Activated CD4-positive, alpha-beta T cell treated with anti-CD3 and anti-CD28 coated beads for 36 hours (primary cell): Measurements from ENCODE around the gene KCNMA1. TPM values are rescaled to one million over a fixed set of nuclear protein-coding genes. Genes with fewer than 3 reads are reported as not detected.

Experiments used
- ATAC-seq: fragments of 200-7000 bp; cut with Tn5 transposase; one replicate; pipeline ENCODE4 v1.10.0; 2021; ENCODE audit warnings: mild to moderate bottlenecking, moderate library complexity
- CTCF ChIA-PET: fragments of 350-600 bp; sonication (Branson Sonifier 250); formaldehyde crosslinking; loops from one replicate; lab custom pipeline; 2021; ENCODE audit warnings: antibody characterized with exemption; lab: Charles Lee
- POLR2A ChIA-PET: fragments of 350-600 bp; sonication (Branson Sonifier 250); formaldehyde crosslinking; loops from one replicate; lab custom pipeline; 2021; ENCODE audit warnings: antibody characterized with exemption, inconsistent platforms; lab: Charles Lee
- DNase-seq: peaks from one replicate; pipeline ENCODE4 v3.0.0-alpha.2; 2020
- H3K27ac Mint-ChIP-seq: one replicate; pipeline ENCODE4 v1.8.0; 2021; ENCODE audit warnings: mixed read lengths
- H3K27me3 Mint-ChIP-seq: one replicate; pipeline ENCODE4 v1.8.0; 2021; ENCODE audit warnings: mixed read lengths
- H3K36me3 Mint-ChIP-seq: one replicate; pipeline ENCODE4 v1.8.0; 2021; ENCODE audit warnings: low read depth, mixed read lengths
- H3K4me1 Mint-ChIP-seq: one replicate; pipeline ENCODE4 v1.8.0; 2021; ENCODE audit warnings: mixed read lengths
- H3K4me3 Mint-ChIP-seq: one replicate; pipeline ENCODE4 v1.8.0; 2021; ENCODE audit warnings: mild to moderate bottlenecking, moderate library complexity, mixed read lengths
- H3K9me3 Mint-ChIP-seq: one replicate; pipeline ENCODE4 v1.8.0; 2021; ENCODE audit warnings: low read depth, mixed read lengths
- intact Hi-C, 2 experiments: fragments of 100-400 bp; cut with DNase I in 1 of 2; cut with micrococcal nuclease in 1 of 2; formaldehyde crosslinking; loops; one replicate each; pipeline versions ENCODE4 v1.14.2 to v1.15.1; 2022 to 2024; cut with DNase I, micrococcal nuclease
- total RNA-seq, 2 experiments: library from RNA; stranded (reverse); gene quantifications; one replicate each; pipeline ENCODE4 v1.2.3, GENCODE V29; 2021

KCNMA1 gene
- total RNA-seq, 2 experiments from 2014 or later: 0.18 TPM; not detected in 1

DNA sequence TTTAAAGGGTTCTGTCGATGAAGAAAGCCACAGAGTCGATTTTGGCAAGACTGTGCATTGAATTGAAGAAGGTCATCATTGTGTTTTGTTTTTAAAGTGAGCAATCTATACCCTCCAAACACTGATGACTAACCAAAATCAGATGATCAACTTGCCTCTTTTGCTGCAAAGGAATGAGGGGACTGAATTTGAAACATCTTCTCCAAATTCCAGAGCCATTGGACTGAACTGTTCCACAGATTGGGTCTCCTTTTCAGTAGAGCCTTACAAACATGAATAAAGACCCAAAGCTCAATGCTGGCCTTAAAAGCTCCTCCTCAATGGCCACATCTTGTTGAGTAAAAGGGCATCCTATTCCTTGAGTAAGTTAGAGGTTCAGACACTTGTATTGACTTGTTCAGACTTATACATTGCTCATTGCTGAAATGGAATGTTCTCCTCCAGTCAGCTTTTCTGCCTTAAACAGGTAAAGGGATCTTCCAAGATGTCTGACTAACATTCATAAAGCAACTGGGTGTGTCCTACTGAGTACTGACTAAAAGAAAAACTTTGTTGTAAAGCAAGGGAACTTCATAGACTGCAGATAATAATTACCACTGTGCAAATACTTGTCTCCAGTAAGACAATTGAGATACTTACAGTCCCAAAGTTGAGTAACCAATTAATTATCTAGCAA lies 630.6 kb downstream of the KCNMA1 start:
- H3K27me3 Mint-ChIP-seq: peaks cover 2% of the 10 kb centered on the region
- no peaks in the 10 kb centered on the region for H3K36me3 Mint-ChIP-seq
- ChIA-PET CTCF (interaction anchor here (0.6 to 1.5 kb wide), 4 partner anchors 10 to 1230 kb away, joined by 3 to 4 read pairs (median 3); no protein-coding TSS in a partner anchor), POLR2A (no interaction called here)
- no peaks in the 10 kb centered on the region for H3K9me3 Mint-ChIP-seq
- ATAC-seq: peak; percentile 42
- intact Hi-C loops: no loop called here
- H3K4me3 Mint-ChIP-seq: no peak overlapping the region
- peaks cover 2% of the 10 kb centered on the region for H3K4me1 Mint-ChIP-seq
- H3K27ac Mint-ChIP-seq: no peak overlapping the region
- no peak for DNase-seq

DNA sequence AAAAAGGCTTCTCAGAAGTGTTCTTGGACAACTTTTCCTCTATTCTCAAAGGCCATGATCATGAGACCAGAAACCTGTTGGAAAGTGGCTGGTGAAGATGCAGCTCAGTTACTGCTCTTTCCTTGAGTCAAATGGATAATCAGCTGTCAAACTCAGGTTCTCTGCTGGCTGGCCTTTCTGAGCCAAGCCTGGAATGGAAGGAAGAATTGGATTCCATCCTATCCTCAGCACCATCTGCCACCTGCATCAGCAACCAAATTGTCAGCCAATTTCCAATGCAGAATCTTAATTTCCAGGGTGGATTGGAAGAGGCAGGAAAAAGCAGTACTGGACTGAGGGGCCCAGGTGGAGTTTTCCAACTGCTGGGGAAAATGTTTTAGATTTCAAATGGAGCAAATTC lies 631.7 kb downstream of the KCNMA1 start:
- DNase-seq (no peak), ATAC-seq (no peak)
- Mint-ChIP-seq H3K4me1 (peaks cover 2% of the 10 kb centered on the region), H3K9me3 (no peaks in the 10 kb centered on the region), H3K4me3 (no peak overlapping the region), H3K27me3 (peaks cover 2% of the 10 kb centered on the region), H3K27ac (no peak overlapping the region), H3K36me3 (no peaks in the 10 kb centered on the region)
- POLR2A ChIA-PET: no interaction called here
- intact Hi-C loops: no loop called here
- CTCF ChIA-PET: interaction anchor here (0.6 to 1.9 kb wide), 6 partner anchors 9 to 1231 kb away, joined by 3 to 7 read pairs (median 4); no protein-coding TSS in a partner anchor

DNA sequence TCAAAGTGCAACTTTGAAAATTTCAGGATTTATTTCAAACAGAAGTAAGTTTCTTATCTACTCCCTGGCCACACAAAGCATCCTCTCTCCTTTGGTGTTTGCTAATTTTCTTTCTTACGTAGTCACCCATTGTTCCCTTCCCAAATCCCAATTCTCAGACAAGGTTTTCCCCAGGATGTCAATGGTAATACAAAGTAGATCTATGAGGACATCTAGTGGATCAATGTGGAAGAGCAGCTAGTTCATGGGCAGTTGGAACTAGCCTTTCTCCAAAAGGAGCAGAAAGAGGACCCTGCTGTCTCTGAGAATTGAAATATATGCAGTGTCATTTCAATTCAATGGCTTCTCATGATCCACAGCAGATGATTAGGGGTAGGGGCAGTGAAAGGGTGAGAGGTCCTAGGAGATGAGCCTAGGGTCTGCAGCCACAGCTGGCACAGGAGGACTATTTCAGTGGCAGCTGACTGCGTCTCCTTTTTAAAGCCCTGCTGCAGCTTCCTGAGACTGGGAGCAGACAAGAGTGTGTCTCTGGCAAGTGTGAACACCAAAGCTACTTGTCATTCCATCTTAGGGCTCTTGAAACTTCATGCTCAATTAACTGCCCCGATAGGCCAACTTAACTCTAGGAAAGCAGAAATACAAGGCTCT lies 632.6 kb downstream of the KCNMA1 start:
- ATAC-seq (no peak), DNase-seq (no peak)
- Mint-ChIP-seq H3K36me3 (no peaks in the 10 kb centered on the region), H3K27me3 (peaks cover 2% of the 10 kb centered on the region), H3K9me3 (no peaks in the 10 kb centered on the region), H3K4me1 (peaks cover 2% of the 10 kb centered on the region), H3K4me3 (no peak overlapping the region), H3K27ac (no peak overlapping the region)
- ChIA-PET POLR2A (no interaction called here), CTCF (interaction anchor here (0.6 to 1.9 kb wide), 8 partner anchors 14 to 374 kb away, joined by 3 to 7 read pairs (median 3); no protein-coding TSS in a partner anchor)
- intact Hi-C loops: no loop called here

DNA sequence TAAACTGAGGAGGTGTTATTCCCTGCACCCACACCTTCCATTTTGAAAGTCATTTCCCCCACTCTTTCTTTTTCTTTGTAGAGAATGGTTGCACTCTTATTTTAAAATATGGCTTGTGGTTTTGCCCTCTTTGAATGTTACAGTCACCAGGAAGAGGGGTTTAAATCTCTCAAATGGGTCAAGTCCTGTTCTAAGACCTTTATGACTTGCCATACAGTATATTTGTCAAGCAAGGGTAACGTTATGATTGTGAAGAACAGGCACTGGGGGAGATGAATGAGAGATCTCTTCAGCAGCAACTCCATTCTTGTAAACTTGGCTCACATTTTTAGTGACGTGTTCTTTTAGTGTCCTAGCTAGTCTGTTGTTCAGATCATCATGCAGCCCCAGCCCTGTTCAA lies 634.7 kb downstream of the KCNMA1 start:
- no peak overlapping the region for H3K27ac Mint-ChIP-seq
- POLR2A ChIA-PET: no interaction called here
- no peaks in the 10 kb centered on the region for H3K9me3 Mint-ChIP-seq
- no peak for DNase-seq
- no peak for ATAC-seq
- peaks cover 2% of the 10 kb centered on the region for H3K27me3 Mint-ChIP-seq
- intact Hi-C loops: no loop called here
- CTCF ChIA-PET: no interaction called here
- H3K4me1 Mint-ChIP-seq: peaks cover under 1% of the 10 kb centered on the region
- no peak overlapping the region for H3K4me3 Mint-ChIP-seq
- H3K36me3 Mint-ChIP-seq: no peaks in the 10 kb centered on the region

DNA sequence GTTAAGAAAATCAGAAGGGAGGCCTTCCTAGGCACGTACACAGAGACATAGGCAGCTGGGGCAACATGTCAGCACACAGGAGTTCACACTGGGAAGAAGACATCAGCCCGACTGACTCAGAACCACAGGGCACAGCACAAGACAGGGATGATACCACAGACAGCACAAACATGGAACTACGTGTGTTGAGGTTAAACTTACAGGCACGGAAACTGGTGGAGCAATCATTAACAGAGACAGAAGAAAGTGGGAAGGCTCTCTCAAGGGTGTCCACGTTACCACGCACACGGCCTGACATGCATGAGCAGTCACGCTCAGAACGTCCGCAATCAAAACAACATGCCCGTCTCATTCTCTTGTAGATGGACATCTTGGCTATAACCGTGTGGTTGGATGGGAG lies 636.4 kb downstream of the KCNMA1 start:
- no peak for DNase-seq
- ChIA-PET POLR2A (no interaction called here), CTCF (interaction anchor here (0.9 to 1.4 kb wide), 2 partner anchors 9 to 453 kb away, joined by 3 read pairs; no protein-coding TSS in a partner anchor)
- no peaks in the 10 kb centered on the region for H3K36me3 Mint-ChIP-seq
- H3K4me1 Mint-ChIP-seq: no peaks in the 10 kb centered on the region
- no peak for ATAC-seq
- intact Hi-C loops: no loop called here
- no peak overlapping the region for H3K4me3 Mint-ChIP-seq
- no peaks in the 10 kb centered on the region for H3K9me3 Mint-ChIP-seq
- H3K27me3 Mint-ChIP-seq: peaks cover 2% of the 10 kb centered on the region
- no peak overlapping the region for H3K27ac Mint-ChIP-seq

DNA sequence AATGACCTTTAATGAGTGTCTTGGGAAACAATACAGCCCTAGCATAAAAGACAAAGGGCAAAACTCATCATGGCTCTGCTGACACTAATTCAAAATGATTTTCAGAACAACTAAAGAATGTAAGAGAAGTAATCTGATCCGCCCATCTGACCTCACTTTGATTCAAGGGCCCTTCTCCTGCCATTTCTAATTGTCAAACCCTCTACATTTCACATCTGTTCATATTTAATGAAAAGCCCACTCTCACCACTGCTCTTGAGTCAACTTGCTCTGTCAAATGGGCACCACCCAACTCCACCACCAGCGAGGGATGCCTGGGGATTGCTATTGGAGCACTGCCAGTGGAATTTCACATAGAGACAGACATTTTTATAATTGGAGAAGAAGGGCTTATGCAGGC lies 639.2 kb downstream of the KCNMA1 start:
- intact Hi-C loops: no loop called here
- Mint-ChIP-seq H3K4me3 (no peak overlapping the region), H3K27me3 (no peaks in the 10 kb centered on the region), H3K4me1 (no peaks in the 10 kb centered on the region), H3K27ac (no peak overlapping the region), H3K9me3 (no peaks in the 10 kb centered on the region), H3K36me3 (no peaks in the 10 kb centered on the region)
- CTCF ChIA-PET: no interaction called here
- no peak for DNase-seq
- POLR2A ChIA-PET: no interaction called here
- ATAC-seq: no peak

DNA sequence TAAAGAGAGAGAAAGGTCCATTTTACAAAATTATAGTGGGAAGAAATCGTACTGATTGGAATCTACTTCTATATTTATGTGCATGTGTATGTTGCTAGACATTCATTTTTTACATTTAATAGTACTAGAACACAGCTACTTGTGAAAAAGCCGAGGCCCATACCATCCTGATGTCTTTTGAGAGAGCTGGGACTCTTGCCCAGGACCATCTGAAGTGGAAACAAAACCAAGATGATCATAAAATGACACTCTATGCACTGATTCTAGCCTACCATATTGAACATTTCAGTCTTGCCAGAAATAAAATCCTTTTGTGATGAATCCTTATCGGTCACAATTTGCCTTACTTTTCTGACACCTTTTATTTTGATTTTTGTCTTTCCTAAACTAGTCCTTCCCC lies 640.0 kb downstream of the KCNMA1 start:
- Mint-ChIP-seq H3K27ac (no peak overlapping the region), H3K4me3 (no peak overlapping the region), H3K9me3 (no peaks in the 10 kb centered on the region), H3K4me1 (no peaks in the 10 kb centered on the region), H3K36me3 (no peaks in the 10 kb centered on the region), H3K27me3 (no peaks in the 10 kb centered on the region)
- CTCF ChIA-PET: interaction anchor here (1.2 kb wide), 1 partner anchor 9 kb away, joined by 3 read pairs; no protein-coding TSS in a partner anchor
- intact Hi-C loops: no loop called here
- POLR2A ChIA-PET: no interaction called here
- DNase-seq: no peak
- ATAC-seq: no peak

DNA sequence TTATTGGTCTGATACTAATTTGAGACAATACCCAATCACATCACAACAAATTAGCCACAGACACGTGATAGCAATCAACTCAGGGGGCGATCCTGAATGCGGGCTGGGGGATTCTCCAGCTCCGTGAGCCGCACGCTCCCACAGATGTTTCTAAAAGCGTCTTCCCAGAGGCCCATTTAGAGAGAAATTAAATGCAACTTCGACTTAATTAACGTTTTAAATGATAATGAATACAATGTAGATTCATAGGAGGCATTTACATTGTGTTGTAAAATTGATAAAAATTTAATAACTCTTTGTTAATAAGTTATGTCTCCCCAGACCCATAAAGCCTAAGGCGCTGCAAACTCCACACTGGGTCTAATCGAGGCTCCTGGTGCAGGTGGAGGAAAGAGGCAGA lies 642.6 kb downstream of the KCNMA1 start:
- ChIA-PET CTCF (interaction anchor here (1.2 kb wide), 1 partner anchor 10 kb away, joined by 6 read pairs; no protein-coding TSS in a partner anchor), POLR2A (no interaction called here)
- Mint-ChIP-seq H3K27ac (no peak overlapping the region), H3K9me3 (no peaks in the 10 kb centered on the region), H3K4me3 (no peak overlapping the region), H3K36me3 (no peaks in the 10 kb centered on the region), H3K27me3 (no peaks in the 10 kb centered on the region), H3K4me1 (no peaks in the 10 kb centered on the region)
- ATAC-seq: no peak
- intact Hi-C loops: no loop called here
- no peak for DNase-seq

DNA sequence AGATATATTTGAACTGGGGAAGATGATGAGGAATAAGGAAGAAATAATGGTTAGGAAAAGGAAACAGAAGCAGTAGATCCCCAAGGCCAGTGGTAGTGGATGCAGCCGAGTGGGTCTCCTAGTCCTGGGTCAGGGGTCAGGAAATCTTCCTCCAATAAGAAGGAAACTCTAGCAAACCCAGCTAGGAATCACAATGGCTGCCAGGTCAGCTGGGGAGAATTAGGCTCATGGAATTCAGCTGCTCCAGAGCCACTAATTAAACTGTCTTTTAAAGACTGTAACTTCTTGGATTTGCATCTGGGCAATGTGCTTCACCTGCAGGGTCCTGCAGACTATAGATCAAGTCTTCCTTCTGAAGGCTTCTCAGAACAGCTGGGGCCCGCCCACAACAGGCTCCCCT lies 644.4 kb downstream of the KCNMA1 start:
- CTCF ChIA-PET: no interaction called here
- intact Hi-C loops: no loop called here
- Mint-ChIP-seq H3K9me3 (no peaks in the 10 kb centered on the region), H3K27ac (no peak overlapping the region), H3K4me1 (no peaks in the 10 kb centered on the region), H3K4me3 (no peak overlapping the region), H3K27me3 (no peaks in the 10 kb centered on the region), H3K36me3 (no peaks in the 10 kb centered on the region)
- no peak for ATAC-seq
- no peak for DNase-seq
- POLR2A ChIA-PET: no interaction called here

DNA sequence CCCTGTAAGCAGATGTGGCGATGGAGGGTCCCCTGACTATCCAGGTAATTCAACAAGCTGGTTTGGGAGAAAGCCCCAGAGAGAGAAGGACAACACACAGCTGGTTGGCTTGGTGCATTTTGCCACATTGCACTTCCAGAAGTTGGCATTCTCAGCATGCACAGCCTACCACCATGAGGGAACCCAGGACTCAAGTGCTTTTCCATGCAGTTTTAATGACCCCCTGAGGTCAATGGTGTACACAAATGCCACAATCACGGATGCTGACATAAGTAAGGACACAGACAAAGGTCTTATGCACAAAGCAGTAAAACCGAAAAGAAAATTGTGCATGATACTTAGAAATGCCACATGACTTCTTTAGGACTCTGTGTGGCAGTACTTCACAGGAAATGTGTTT lies 645.1 kb downstream of the KCNMA1 start:
- ATAC-seq (no peak), DNase-seq (no peak)
- ChIA-PET CTCF (interaction anchor here (0.7 to 1.2 kb wide), 2 partner anchors 8 to 408 kb away, joined by 3 read pairs; no protein-coding TSS in a partner anchor), POLR2A (no interaction called here)
- intact Hi-C loops: no loop called here
- no peak overlapping the region for H3K4me3 Mint-ChIP-seq
- no peaks in the 10 kb centered on the region for H3K27me3 Mint-ChIP-seq
- no peaks in the 10 kb centered on the region for H3K9me3 Mint-ChIP-seq
- no peak overlapping the region for H3K27ac Mint-ChIP-seq
- H3K4me1 Mint-ChIP-seq: no peaks in the 10 kb centered on the region
- H3K36me3 Mint-ChIP-seq: no peaks in the 10 kb centered on the region

DNA sequence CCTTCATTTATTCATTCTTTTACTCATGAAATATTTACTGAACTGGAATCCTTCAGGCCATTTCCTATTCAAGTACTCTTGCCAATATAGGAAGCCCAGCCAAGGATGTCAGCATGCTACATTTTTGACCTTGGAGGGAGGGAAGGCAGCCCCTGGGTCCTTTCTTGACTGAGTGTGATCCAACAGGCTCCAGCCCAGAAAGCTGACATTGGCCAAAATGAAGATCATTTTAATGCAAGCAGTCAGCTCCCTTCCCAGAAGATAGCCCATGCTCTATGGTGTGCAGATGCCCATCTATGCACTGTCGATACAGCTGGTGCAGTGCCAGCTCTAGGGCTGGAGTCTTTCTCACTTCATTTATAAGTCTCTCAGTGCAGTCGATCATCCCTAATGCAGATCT lies 646.0 kb downstream of the KCNMA1 start:
- H3K27me3 Mint-ChIP-seq: no peaks in the 10 kb centered on the region
- ATAC-seq: no peak
- H3K36me3 Mint-ChIP-seq: no peaks in the 10 kb centered on the region
- H3K9me3 Mint-ChIP-seq: no peaks in the 10 kb centered on the region
- H3K27ac Mint-ChIP-seq: no peak overlapping the region
- H3K4me3 Mint-ChIP-seq: no peak overlapping the region
- POLR2A ChIA-PET: no interaction called here
- DNase-seq: no peak
- CTCF ChIA-PET: interaction anchor here (1.2 kb wide), 1 partner anchor 9 kb away, joined by 3 read pairs; no protein-coding TSS in a partner anchor
- intact Hi-C loops: no loop called here
- H3K4me1 Mint-ChIP-seq: no peaks in the 10 kb centered on the region

DNA sequence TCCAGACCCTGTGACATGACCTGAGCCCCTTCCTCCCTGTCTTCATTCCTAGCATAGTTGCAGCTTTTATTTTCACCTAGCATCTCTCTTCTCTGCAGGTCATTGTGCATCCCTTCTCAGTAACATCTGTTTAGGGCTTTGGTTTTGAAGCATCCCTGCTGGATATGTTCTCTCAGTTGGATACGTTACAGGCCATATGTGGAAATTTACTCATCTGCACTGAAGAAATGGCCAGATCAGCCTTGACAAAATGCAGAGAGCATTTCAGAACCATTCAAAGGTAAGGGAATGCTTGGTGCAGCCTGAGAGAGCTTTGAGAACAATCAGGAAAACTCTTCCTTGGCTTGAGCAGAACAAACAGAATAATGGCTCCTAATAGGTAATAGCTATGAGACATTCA lies 647.0 kb downstream of the KCNMA1 start:
- POLR2A ChIA-PET: no interaction called here
- CTCF ChIA-PET: no interaction called here
- ATAC-seq (no peak), DNase-seq (no peak)
- H3K27ac Mint-ChIP-seq: no peak overlapping the region
- intact Hi-C loops: no loop called here
- H3K4me3 Mint-ChIP-seq: no peak overlapping the region
- H3K27me3 Mint-ChIP-seq: no peaks in the 10 kb centered on the region
- H3K9me3 Mint-ChIP-seq: no peaks in the 10 kb centered on the region
- H3K36me3 Mint-ChIP-seq: no peaks in the 10 kb centered on the region
- H3K4me1 Mint-ChIP-seq: no peaks in the 10 kb centered on the region
